HEK293 (cell line): Measurements from ENCODE around the gene PJVK.
A peak's percentile ranks its signal among the peaks of the same experiment; 100 is the strongest.

Experiments used
- FEZF1 ChIP-seq: fragments of 450-650 bp; formaldehyde crosslinking; IDR thresholded peaks from 2 replicates; pipeline ENCODE4 v1.5.1; 2016; ENCODE audit warnings: missing biosample characterization, missing genetic modification characterization
- KLF9 ChIP-seq: fragments of 450-650 bp; formaldehyde crosslinking; IDR thresholded peaks from 2 replicates; pipeline ENCODE4 v1.5.1; 2016; ENCODE audit warnings: missing biosample characterization, missing genetic modification characterization, low read depth
- MEIS1 ChIP-seq: sonication (generic); formaldehyde crosslinking; IDR thresholded peaks from 2 replicates; pipeline ENCODE4 v1.8.1; 2022; ENCODE audit warnings: missing genetic modification reagents, mild to moderate bottlenecking, borderline replicate concordance
- REPIN1 ChIP-seq: fragments of 450-650 bp; formaldehyde crosslinking; IDR thresholded peaks from 2 replicates; pipeline ENCODE4 v1.5.1; 2017; ENCODE audit warnings: missing biosample characterization, missing genetic modification characterization, low read depth
- SALL2 ChIP-seq: fragments of 450-650 bp; formaldehyde crosslinking; IDR thresholded peaks from 2 replicates; pipeline ENCODE4 v1.5.0; 2017; ENCODE audit warnings: missing biosample characterization, mild to moderate bottlenecking, missing genetic modification characterization, borderline replicate concordance
- SCRT2 ChIP-seq: fragments of 450-650 bp; formaldehyde crosslinking; IDR thresholded peaks from 2 replicates; pipeline ENCODE4 v1.5.1; 2016; ENCODE audit warnings: missing biosample characterization, missing genetic modification characterization
- SETDB1 ChIP-seq: IDR thresholded peaks from one replicate; pipeline ENCODE4 v1.6.1; 2017; ENCODE audit warnings: mild to moderate bottlenecking, low read length, moderate library complexity, mixed read lengths; ENCODE audit not compliant: insufficient read length
- YY1 ChIP-seq: fragments of 450-650 bp; formaldehyde crosslinking; IDR thresholded peaks from 2 replicates; pipeline ENCODE4 v1.5.1; 2018; ENCODE audit warnings: missing biosample characterization, missing genetic modification characterization
- ZBTB48 ChIP-seq: fragments of 450-650 bp; formaldehyde crosslinking; IDR thresholded peaks from 2 replicates; pipeline ENCODE4 v1.5.1; 2016; ENCODE audit warnings: missing biosample characterization, missing genetic modification characterization
- ZNF133 ChIP-seq: fragments of 450-650 bp; formaldehyde crosslinking; IDR thresholded peaks from 2 replicates; pipeline ENCODE4 v1.5.1; 2016; ENCODE audit warnings: missing biosample characterization, missing genetic modification characterization
- ZNF138 ChIP-seq: fragments of 450-650 bp; formaldehyde crosslinking; IDR thresholded peaks from 2 replicates; pipeline ENCODE4 v1.5.1; 2016; ENCODE audit warnings: missing biosample characterization, missing genetic modification characterization, borderline replicate concordance
- ZNF169 ChIP-seq: fragments of 450-650 bp; formaldehyde crosslinking; IDR thresholded peaks from 2 replicates; pipeline ENCODE4 v1.5.1; 2016; ENCODE audit warnings: missing biosample characterization, missing genetic modification characterization
- ZNF174 ChIP-seq: fragments of 450-650 bp; formaldehyde crosslinking; IDR thresholded peaks from 2 replicates; pipeline ENCODE4 v1.5.0; 2017; ENCODE audit warnings: missing biosample characterization, mild to moderate bottlenecking, missing genetic modification characterization
- ZNF2 ChIP-seq: fragments of 450-650 bp; formaldehyde crosslinking; IDR thresholded peaks from 2 replicates; pipeline ENCODE4 v1.5.1; 2016; ENCODE audit warnings: missing biosample characterization, missing genetic modification characterization
- ZNF274 ChIP-seq, 2 experiments: fragments of 200-500 bp in 1 of 2; fragments of 450-650 bp in 1 of 2; sonication (Bioruptor generic) in 1 of 2; formaldehyde crosslinking in 1 of 2; IDR thresholded peaks; 2 replicates each; pipeline versions ENCODE4 v1.5.1 to v1.6.1; 2014 to 2016; ENCODE audit warnings: borderline replicate concordance in 1 of 2, inconsistent platforms in 1 of 2, low read length in 1 of 2, missing biosample characterization in 1 of 2, missing genetic modification characterization in 1 of 2
- ZNF292 ChIP-seq: fragments of 450-650 bp; formaldehyde crosslinking; IDR thresholded peaks from 2 replicates; pipeline ENCODE4 v1.5.1; 2016; ENCODE audit warnings: low read depth, missing biosample characterization, missing genetic modification characterization, borderline replicate concordance
- ZNF311 ChIP-seq: fragments of 450-650 bp; formaldehyde crosslinking; IDR thresholded peaks from 2 replicates; pipeline ENCODE4 v1.5.1; 2017; ENCODE audit warnings: missing biosample characterization, missing genetic modification characterization, borderline replicate concordance
- ZNF473 ChIP-seq: fragments of 450-650 bp; formaldehyde crosslinking; IDR thresholded peaks from 2 replicates; pipeline ENCODE4 v1.5.1; 2017; ENCODE audit warnings: missing biosample characterization, missing genetic modification characterization
- ZNF510 ChIP-seq: fragments of 450-650 bp; formaldehyde crosslinking; IDR thresholded peaks from 2 replicates; pipeline ENCODE4 v1.5.1; 2018; ENCODE audit warnings: mild to moderate bottlenecking, missing genetic modification characterization, missing biosample characterization; ENCODE audit not compliant: insufficient replicate concordance
- ZNF600 ChIP-seq: fragments of 450-650 bp; formaldehyde crosslinking; IDR thresholded peaks from 2 replicates; pipeline ENCODE4 v1.5.1; 2016; ENCODE audit warnings: missing biosample characterization, missing genetic modification characterization
- ZNF670 ChIP-seq: fragments of 450-650 bp; formaldehyde crosslinking; IDR thresholded peaks from 2 replicates; pipeline ENCODE4 v1.5.1; 2016; ENCODE audit warnings: missing biosample characterization, missing genetic modification characterization, low read depth
- ZNF76 ChIP-seq: fragments of 450-650 bp; formaldehyde crosslinking; IDR thresholded peaks from 2 replicates; pipeline ENCODE4; 2016; ENCODE audit warnings: low read depth, missing biosample characterization, missing genetic modification characterization, borderline replicate concordance
- ZNF768 ChIP-seq: fragments of 450-650 bp; formaldehyde crosslinking; IDR thresholded peaks from 2 replicates; pipeline ENCODE4 v1.5.1; 2018; ENCODE audit warnings: missing biosample characterization, mild to moderate bottlenecking, missing genetic modification characterization
- ZNF785 ChIP-seq: fragments of 450-650 bp; formaldehyde crosslinking; IDR thresholded peaks from 2 replicates; pipeline ENCODE4 v1.5.1; 2016; ENCODE audit warnings: missing biosample characterization, missing genetic modification characterization
- TF ChIP-seq, protein P1 (sequence below): fragments of 450-650 bp; formaldehyde crosslinking; IDR thresholded peaks from 2 replicates; pipeline ENCODE4 v1.5.1; 2017; ENCODE audit warnings: missing biosample characterization, missing genetic modification characterization
- TF ChIP-seq, protein P2 (sequence below): IDR thresholded peaks from 2 replicates; pipeline ENCODE4 v1.6.1; 2011; ENCODE audit warnings: mild to moderate bottlenecking, low read depth, low read length, borderline replicate concordance
- TF ChIP-seq, protein P3 (sequence below): fragments of 450-650 bp; IDR thresholded peaks from 2 replicates; pipeline ENCODE4 v1.5.1; 2018; ENCODE audit warnings: missing biosample characterization, mild to moderate bottlenecking, missing genetic modification characterization
- TF ChIP-seq, protein P4 (sequence below): fragments of 450-650 bp; formaldehyde crosslinking; IDR thresholded peaks from 2 replicates; pipeline ENCODE4; 2016; ENCODE audit warnings: missing biosample characterization, missing genetic modification characterization
- TF ChIP-seq, protein P5 (sequence below): fragments of 450-650 bp; formaldehyde crosslinking; IDR thresholded peaks from 2 replicates; pipeline ENCODE4 v1.5.1; 2016; ENCODE audit warnings: missing biosample characterization, missing genetic modification characterization
- TF ChIP-seq, protein P6 (sequence below): fragments of 450-650 bp; formaldehyde crosslinking; IDR thresholded peaks from 2 replicates; pipeline ENCODE4 v1.5.1; 2016; ENCODE audit warnings: missing biosample characterization, missing genetic modification characterization

Gene PJVK

DNA sequence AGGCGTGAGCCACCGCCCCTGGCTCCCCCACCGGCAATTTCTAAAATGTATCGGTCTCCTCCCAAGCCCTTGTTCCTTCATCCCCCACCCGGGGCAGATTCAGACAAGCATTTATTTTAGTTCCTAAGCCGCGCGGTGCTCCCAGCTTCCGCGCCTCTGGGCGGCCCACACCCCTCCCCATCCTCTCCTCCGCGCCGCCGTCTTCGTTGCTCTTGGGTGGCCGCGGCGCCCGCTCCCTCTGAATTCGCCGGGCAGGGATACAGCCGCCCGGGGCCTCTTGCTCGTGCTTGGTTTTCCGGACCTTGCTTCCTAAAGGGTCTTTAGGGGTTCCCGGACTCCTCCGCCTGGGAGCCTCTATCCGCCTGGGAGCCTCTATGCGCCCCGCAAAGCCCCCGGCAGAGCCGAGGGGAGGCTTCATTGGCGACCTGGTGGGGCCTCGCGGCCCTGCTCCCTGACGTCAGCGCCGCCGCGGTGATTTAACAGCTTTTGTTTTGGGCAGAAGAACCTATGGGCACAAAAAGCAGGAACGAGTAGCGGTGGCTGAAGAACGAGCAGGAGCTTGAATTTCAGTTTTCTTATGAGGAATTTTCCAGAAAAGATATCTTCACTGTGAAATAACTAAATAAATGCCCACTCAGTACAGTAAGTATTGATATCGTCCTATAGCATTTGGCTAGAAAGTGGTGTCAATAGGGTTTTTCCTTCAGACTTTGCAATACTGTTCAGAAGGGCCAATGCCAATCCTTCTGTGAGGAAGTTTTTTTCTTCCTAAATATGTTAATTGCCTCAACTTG, 37.5 kb upstream of the PJVK start (continued):
- TF ChIP-seq, protein P1, sequence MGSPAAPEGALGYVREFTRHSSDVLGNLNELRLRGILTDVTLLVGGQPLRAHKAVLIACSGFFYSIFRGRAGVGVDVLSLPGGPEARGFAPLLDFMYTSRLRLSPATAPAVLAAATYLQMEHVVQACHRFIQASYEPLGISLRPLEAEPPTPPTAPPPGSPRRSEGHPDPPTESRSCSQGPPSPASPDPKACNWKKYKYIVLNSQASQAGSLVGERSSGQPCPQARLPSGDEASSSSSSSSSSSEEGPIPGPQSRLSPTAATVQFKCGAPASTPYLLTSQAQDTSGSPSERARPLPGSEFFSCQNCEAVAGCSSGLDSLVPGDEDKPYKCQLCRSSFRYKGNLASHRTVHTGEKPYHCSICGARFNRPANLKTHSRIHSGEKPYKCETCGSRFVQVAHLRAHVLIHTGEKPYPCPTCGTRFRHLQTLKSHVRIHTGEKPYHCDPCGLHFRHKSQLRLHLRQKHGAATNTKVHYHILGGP (tag by site-specific recombination), result no peak
- TF ChIP-seq MEIS1 (CRISPR knock-in tag) (no peak), ZNF600 (tag by site-specific recombination) (no peak), SETDB1 (no peak), ZNF292 (tag by site-specific recombination) (no peak), ZNF174 (no peak), ZNF510 (tag by site-specific recombination) (no peak), YY1 (no peak), SCRT2 (tag by site-specific recombination) (no peak), ZNF768 (no peak), ZNF274 (IDR thresholded peaks at IDR 0.05; ENCODE audit: low read length) (no peak), ZNF274 (tag by site-specific recombination; IDR thresholded peaks at IDR 0.05; ENCODE audit: borderline replicate concordance) (no peak), ZNF785 (no peak), ZNF133 (tag by site-specific recombination) (no peak), ZNF670 (tag by site-specific recombination) (no peak), ZNF169 (no peak), ZNF138 (tag by site-specific recombination) (no peak), ZNF2 (no peak), FEZF1 (no peak), SALL2 (tag by site-specific recombination) (no peak), ZBTB48 (tag by site-specific recombination) (no peak; the same call in 1 of the 2 replicates), ZNF311 (tag by site-specific recombination) (no peak), KLF9 (tag by site-specific recombination) (no peak), REPIN1 (tag by site-specific recombination) (no peak; the same call in 1 of the 2 replicates), ZNF76 (tag by site-specific recombination) (peak; percentile 24; the same call in 1 of the 2 replicates), ZNF473 (no peak)
- TF ChIP-seq, protein P2, sequence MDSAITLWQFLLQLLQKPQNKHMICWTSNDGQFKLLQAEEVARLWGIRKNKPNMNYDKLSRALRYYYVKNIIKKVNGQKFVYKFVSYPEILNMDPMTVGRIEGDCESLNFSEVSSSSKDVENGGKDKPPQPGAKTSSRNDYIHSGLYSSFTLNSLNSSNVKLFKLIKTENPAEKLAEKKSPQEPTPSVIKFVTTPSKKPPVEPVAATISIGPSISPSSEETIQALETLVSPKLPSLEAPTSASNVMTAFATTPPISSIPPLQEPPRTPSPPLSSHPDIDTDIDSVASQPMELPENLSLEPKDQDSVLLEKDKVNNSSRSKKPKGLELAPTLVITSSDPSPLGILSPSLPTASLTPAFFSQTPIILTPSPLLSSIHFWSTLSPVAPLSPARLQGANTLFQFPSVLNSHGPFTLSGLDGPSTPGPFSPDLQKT, result no peak
- TF ChIP-seq, protein P3, sequence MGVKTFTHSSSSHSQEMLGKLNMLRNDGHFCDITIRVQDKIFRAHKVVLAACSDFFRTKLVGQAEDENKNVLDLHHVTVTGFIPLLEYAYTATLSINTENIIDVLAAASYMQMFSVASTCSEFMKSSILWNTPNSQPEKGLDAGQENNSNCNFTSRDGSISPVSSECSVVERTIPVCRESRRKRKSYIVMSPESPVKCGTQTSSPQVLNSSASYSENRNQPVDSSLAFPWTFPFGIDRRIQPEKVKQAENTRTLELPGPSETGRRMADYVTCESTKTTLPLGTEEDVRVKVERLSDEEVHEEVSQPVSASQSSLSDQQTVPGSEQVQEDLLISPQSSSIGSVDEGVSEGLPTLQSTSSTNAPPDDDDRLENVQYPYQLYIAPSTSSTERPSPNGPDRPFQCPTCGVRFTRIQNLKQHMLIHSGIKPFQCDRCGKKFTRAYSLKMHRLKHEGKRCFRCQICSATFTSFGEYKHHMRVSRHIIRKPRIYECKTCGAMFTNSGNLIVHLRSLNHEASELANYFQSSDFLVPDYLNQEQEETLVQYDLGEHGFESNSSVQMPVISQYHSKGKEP (tag by site-specific recombination), result no peak
- TF ChIP-seq, protein P4, sequence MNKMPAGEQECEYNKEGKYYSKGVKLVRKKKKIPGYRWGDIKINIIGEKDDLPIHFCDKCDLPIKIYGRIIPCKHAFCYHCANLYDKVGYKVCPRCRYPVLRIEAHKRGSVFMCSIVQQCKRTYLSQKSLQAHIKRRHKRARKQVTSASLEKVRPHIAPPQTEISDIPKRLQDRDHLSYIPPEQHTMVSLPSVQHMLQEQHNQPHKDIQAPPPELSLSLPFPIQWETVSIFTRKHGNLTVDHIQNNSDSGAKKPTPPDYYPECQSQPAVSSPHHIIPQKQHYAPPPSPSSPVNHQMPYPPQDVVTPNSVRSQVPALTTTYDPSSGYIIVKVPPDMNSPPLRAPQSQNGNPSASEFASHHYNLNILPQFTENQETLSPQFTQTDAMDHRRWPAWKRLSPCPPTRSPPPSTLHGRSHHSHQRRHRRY (tag by site-specific recombination), result no peak
- TF ChIP-seq, protein P5, sequence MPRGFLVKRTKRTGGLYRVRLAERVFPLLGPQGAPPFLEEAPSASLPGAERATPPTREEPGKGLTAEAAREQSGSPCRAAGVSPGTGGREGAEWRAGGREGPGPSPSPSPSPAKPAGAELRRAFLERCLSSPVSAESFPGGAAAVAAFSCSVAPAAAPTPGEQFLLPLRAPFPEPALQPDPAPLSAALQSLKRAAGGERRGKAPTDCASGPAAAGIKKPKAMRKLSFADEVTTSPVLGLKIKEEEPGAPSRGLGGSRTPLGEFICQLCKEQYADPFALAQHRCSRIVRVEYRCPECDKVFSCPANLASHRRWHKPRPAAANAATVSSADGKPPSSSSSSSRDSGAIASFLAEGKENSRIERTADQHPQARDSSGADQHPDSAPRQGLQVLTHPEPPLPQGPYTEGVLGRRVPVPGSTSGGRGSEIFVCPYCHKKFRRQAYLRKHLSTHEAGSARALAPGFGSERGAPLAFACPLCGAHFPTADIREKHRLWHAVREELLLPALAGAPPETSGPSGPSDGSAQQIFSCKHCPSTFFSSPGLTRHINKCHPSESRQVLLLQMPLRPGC (tag by site-specific recombination), result no peak
- TF ChIP-seq, protein P6, sequence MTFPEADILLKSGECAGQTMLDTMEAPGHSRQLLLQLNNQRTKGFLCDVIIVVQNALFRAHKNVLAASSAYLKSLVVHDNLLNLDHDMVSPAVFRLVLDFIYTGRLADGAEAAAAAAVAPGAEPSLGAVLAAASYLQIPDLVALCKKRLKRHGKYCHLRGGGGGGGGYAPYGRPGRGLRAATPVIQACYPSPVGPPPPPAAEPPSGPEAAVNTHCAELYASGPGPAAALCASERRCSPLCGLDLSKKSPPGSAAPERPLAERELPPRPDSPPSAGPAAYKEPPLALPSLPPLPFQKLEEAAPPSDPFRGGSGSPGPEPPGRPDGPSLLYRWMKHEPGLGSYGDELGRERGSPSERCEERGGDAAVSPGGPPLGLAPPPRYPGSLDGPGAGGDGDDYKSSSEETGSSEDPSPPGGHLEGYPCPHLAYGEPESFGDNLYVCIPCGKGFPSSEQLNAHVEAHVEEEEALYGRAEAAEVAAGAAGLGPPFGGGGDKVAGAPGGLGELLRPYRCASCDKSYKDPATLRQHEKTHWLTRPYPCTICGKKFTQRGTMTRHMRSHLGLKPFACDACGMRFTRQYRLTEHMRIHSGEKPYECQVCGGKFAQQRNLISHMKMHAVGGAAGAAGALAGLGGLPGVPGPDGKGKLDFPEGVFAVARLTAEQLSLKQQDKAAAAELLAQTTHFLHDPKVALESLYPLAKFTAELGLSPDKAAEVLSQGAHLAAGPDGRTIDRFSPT (tag by site-specific recombination), result no peak; the same call in 1 of the 2 replicates
